Mucosa of gallbladder (tissue), 1 donor: ENCODE measurements around the gene IRAK1BP1. TPM values are rescaled to one million over a fixed set of nuclear protein-coding genes. Genes with fewer than 3 reads are reported as not detected.
"Not testable (repeated sequence)": the region's sequence is repeated elsewhere in the genome, so short reads cannot be mapped to it uniquely, and the experiment has no call there.

Source experiments
- DNase-seq: peaks from one replicate; pipeline ENCODE4 v3.0.0-alpha.2; 2020; ENCODE audit warnings: low spot score
- total RNA-seq: library from RNA; stranded (reverse); gene quantifications from one replicate; pipeline ENCODE4 v1.2.1, GENCODE V29; 2021
- donor health status: DM: no; HTN: no; CAD: no.

Gene IRAK1BP1
- total RNA-seq, 1 donor from 2014 or later: 7.5 TPM

DNA sequence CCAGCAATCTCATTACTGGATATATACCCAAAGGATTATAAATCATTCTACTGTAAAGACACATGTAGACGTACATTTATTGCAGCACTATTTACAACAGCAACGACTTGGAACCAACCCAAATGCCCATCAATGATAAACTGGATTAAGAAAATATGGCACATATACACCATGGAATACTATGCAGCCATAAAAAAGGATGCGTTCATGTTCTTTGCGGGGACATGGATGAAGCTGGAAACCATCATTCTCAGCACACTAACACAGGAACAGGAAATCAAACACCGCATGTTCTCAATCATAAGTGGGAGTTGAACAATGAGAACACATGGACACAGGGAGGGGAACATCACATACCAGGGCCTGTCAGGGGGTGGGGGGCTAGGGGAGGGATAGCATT lies 22.6 kb downstream of the IRAK1BP1 start:
- DNase-seq: not testable (repeated sequence)

DNA sequence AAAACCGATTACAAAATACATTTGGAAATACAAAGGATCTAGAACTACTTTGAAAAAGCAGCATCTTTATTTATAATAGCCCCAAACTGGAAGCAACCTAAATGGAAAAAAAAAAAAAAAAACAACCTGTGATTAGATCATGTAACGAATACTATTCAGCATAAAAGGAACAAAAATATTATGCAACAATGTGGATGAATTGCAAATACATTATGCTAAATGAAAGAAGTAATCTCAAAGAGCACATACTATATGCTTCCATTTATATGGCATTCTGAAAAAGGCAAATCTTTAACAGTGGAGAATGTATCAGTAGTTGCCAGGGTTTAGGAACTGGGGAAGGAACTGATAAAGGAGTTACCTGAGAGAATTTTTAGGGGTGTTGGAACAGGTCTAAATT lies 28.9 kb downstream of the IRAK1BP1 start:
- no peak for DNase-seq

DNA sequence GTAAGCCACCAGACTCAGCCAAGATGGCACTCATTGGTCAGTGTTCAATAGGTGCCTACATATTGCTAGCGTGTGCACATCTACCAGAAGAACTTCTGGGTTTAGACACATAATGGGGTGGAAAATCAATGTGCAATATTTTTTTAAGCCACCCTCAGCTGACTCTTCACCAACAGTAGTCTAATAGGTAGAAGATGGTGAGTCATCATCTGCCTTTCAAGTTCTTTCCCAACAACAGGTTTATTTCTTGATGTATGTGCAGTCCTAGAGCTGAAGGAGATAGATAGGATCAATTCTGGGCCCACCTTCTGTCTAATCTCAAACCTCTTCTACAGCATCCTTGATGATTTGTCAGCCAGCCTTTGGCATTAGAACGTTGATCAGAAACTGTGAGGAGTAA lies 41.3 kb downstream of the IRAK1BP1 start:
- no peak for DNase-seq

DNA sequence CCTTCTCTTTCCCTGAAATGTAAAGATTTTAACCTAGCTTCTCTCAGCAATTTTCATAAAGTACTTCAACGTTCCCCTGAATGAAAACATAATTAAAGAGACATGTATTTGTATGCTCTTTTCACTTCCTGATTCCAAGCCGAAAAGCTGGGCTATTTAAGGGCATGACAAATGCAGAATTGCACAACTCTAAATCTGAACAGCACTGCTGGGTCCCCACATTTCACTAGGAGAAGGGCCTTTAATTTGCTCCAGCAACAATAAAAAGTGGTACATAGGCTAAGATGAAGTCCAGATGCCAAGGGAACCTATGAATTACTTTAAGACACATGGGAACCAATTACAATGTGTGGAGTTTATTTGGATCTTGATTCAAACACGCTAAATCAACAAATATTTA lies 42.0 kb downstream of the IRAK1BP1 start:
- no peak for DNase-seq

DNA sequence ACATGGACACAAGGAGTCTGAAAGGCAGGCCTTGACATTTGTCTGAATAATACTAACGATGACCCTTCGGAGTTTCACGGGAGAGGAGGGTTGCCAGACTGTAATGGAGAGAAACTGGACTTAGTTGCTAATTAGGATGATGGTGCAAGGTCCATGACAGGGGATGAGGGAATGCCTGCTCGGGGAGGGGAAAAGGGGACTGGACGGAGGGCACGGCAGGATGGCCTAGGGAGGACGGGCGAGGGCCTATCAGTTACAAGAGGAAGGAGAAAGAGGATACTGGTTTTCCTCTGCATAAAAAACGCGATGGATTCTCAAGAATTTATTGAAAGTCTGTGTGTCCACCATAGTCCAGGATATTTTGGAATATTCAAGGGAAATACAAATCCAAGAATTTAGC lies 42.7 kb downstream of the IRAK1BP1 start:
- no peak for DNase-seq

DNA sequence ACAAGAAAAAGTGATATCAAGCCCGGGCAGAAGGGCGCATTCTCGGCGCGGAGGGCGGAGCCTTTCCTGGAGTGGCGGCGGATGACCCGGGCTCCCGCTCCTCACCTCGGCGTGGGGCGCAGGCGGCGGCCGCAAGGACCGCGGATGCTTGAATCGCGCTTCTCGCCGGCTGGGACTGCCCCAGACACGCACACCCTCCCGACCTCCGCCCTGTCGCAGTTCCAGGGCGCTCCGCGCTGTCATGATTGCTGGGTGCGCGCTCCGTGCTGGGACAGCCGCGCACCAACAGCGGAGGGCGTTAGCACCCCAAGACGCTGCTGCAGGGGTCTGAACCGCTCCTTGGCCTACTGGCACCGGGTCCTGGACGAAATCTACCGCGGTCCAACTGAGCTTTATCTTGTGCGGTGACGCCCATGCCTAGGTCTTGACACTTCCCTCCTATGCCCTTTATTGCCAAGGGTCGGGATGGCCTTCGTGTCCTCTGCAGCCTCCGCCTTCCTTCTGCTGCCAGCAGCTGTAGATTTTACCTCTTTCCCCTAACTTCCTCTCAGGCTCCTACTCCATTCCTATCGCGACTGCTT lies 43.3 kb downstream of the IRAK1BP1 start:
- DNase-seq: no peak

DNA sequence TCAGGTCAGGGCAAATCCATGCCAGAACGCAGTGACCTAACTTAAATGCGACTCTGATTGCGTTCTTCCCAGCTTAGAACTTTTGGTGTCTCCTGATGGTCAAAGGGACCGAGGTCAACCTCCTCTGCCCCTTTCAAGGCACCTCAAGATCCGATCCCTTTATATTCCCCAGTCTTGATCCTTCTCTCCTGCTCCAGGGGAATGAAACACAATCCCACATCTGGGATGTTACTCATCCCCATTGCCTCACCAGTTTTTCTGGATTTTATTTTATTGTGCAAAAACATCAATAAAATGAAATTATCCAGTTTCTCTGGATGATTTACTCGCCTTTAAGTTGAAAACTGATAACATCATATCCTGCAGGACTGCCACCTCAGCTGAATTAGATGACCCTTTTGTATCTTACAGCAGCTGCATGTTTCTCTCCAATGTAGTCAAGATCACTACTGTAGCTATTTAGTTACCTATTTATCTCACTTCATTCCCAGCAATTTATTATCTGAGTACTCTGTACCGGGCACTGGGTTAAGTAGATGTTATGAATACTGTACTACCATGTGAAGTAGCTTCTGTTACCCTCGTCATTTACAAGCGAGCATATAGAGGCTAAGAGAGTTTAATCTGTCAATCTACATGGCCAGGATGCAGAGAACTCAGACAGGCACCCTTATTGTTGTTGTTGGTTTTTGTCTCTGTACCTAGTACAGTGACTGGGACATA lies 44.0 kb downstream of the IRAK1BP1 start:
- no peak for DNase-seq

DNA sequence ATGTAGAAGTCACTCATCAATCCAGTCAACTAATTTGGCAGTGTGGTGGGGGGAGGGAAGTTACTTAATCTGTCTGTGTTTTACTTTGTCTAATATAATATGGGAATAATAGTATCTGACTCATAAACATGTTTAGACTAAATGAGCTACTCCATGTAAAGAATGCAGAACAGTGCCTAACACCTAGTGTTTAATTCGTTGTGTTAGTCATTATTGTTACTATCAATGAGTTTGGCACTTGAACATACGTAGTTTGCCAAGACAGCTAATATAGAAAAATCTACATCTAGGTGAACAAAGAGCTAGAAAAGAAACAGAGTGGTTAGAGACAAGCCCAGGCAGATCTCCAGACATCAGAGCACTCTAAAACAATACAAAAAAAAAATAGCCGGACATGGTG lies 49.1 kb downstream of the IRAK1BP1 start:
- no peak for DNase-seq

DNA sequence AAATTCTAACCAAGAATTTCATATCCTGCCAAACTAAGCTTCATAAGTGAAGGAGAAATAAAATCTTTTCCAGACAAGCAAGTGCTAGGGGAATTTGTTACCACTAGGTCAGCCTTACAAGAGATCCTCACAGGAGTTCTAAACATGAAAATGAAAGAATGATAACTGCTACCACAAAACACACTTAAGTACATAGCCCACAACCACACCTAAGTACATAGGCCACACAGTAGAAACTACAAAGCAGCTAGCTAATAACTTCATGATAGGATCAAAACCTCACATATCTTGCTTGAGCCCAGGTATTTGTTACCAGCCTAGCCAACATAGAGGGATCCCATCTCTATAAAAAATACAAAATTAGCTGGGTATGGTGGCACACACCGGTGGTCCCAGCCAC lies 50.4 kb downstream of the IRAK1BP1 start:
- DNase-seq: no peak

DNA sequence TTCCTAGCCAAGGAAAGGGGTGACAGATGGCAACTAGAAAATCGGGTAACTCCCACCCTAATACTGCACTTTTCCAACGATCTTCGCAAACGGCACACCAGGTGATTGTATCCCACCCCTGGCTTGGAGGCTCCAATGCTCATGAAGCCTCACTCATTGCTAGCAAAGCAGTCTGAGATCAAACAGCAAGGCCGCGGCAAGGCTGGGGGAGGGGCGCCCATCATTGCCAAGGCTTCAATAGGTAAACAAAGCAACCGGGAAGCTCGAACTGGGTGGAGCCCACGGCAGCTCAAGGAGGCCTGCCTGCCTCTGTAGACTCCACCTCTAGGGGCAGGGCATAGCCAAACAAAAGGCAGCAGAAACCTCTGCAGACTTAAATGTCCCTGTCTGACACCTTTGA lies 53.8 kb downstream of the IRAK1BP1 start:
- DNase-seq: not testable (repeated sequence)

DNA sequence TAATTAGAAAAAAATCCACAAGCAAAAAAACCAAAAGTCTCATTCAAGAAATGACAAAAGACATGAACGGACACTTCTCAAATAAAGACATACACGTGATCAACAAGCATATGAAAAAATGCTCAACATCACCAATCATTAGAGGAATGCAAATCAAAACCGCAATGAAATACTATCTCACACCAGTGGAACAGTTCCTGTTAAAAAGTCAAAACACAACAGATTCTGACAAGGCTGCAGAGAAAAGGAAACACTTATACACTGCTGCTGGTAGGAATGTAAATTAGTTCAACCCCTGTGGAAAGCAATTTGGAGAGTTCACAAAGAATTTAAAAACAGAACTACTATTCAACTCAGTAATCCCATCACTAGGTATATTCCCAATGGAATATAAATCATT lies 58.0 kb downstream of the IRAK1BP1 start:
- DNase-seq: no peak

DNA sequence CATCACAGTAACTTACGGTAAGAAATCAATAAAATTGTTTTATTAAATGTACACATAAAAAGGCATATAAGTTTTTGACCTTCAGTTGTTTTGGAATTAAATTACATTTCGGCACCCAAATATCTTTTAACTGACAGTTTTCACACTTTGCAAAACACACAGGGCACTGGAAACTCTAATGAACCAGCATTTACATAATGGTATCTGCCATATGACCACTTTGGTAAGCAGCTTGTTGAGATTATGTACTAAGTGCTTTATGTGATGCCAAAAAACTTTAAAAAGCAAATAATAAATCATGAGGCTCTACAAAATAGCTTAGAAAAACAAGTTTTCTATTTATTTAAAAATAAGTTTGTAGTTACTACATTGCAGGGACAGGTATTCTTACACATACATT lies 68.2 kb downstream of the IRAK1BP1 start:
- DNase-seq: no peak

DNA sequence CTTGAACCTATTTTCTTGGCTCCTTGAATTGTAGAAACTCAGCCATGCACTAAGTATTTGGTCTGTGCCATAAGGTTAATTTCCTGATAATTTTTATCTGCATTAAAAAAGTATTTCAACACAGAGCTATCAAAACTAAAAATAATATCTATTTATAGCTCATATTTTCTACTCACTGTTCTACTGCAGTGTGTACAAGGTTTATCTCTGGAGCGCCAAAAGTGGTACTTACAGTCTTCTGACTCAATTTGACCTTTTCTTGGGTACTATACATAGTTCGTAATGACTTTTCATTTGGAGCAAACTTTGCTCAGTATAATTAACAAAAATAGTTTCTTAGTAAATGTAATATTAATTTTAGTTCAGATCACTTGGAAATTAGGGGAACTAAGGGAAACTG lies 69.2 kb downstream of the IRAK1BP1 start:
- DNase-seq: no peak

DNA sequence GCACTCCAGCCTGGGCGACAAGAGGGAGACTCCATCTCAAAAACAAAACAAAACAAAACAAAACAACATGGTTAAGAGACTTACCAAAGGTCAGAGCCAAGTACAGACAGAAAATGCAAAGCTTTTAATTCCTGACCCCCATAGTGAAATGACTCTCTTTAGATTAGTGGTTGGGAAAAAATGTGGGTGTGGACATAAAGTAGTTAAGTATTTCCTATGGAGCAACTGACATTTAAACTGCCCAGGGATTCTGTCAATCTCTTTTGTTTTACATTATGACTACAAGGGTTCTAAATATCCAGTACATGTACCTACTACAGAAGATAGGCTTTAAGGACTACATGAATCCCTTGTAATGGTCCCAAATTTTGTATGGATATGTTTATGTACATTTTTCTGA lies 75.1 kb downstream of the IRAK1BP1 start:
- no peak for DNase-seq

DNA sequence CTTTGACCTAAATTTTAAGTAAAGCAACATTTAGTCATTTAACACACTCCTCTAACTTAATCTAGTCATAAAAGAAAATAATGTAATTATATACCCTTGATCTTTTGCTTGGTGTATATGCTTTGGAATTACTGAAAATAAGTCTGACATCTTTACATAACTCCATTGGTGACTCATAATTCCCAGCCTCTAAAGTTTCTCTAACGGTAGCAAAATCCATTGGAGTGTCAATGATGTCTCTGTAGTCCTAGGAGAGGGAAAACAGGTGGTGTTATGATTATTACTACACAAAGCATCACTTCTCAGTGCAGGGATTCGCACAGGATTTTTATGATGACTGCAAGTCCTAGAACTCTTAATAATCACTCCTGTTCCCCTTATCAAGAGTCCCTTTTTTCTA lies 80.2 kb downstream of the IRAK1BP1 start:
- no peak for DNase-seq

DNA sequence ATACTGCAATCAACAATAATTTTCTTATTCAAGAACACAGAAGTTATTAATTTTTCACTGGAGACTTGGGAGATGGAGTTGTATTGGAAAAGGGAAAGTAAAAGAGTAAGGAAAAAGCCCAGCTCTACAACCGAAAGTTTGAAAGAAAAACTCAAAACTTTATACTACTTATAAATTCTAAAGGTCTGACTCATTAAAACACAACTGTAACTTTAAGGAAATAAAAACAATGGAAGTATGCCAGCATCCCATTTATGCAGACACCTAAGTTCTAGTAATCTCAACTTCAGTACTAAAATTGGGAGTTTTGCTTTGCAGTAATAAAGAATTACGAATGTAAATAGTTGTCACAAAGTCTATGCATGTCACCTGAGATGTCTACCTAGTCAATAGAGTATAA lies 80.6 kb downstream of the IRAK1BP1 start:
- no peak for DNase-seq

DNA sequence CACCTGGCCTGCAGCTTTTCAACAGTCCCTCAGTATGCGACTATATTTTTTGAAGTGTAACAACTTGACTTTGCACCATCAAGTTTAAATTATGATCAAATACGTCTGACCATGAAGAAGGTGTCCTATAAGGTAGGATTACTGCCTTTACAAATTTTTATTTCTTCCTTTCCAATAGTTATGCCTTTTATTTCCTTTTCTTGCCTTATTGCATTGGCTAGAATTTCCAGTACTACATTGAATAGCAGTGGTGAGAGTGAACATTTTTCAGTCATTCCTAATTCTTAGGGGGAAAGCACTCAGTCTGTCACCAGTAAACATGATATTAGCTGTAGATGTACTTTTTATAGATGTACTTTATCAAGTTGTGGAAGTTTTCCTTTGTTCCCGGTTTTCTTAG lies 81.4 kb downstream of the IRAK1BP1 start:
- DNase-seq: no peak

DNA sequence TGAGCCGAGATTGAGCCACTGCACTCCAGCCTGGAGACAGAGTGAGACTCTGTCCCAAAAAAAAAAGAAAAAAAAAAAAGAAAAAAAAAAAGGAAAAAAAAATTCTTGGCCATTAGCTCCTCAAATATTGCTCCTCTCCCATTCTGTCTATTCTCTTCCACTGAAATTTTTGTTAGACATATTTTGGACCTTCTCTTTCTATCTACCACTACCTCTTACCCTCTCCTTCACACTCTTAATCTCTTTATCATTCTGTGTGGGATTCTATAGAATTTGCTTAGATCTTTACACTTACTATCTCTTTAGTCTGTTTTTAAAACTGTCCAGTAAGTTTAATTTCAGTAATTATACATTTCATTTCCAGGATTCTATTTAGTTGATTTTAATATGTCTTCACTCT lies 85.0 kb downstream of the IRAK1BP1 start:
- DNase-seq: no peak

Other genes starting within 250 kb of the IRAK1BP1 start
- gene PHIP, start 210.7 kb downstream of the IRAK1BP1 start, total RNA-seq: 32.0 TPM